ENCODE results near the gene MISP. TPM values are rescaled to one million over a fixed set of nuclear protein-coding genes. Genes with fewer than 3 reads are reported as not detected.
"Not testable (repeated sequence)": the region's sequence is repeated elsewhere in the genome, so short reads cannot be mapped to it uniquely, and the experiment has no call there.

Gene MISP
- total RNA-seq, 1 donor from 2014 or later: not detected

DNA sequence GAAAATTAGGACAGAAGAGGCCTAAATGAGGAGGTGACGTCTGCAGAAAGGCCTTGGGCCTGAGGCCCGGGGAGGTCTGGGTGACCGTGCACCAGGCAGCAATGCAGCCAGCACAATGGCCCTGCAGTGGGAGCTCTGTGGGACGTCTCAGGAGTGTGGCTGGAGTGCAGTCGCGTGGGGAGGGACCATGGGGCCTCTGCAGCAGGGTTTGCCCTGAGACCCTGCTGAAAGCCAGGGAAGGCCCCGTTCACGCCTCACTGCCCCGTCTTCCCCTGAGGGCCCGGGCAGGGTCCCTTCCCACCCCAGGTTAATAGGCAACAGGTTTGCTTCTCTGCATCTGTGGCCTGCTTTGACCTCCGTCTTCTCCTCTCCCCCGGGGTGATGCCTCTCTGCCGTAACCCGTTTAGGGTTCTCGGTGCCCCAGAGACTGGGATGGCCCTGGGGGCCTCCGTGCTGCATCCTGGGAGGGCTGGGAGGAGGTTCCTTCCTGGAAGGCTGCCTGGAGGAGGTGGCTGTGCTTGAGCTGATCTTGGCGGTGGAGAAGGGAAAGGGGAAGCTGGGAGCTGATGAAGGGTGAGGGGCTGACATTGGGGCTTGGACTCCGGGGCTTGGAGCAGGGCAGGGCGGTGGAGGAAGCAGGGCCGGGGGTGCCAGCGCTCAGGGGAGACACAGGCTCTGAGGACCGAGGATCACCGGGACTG is 32.5 kb upstream of the MISP start:
- H3K27me3 Mint-ChIP-seq: peaks cover 11% of the 10 kb centered on the region
- H3K4me1 Mint-ChIP-seq: no peaks in the 10 kb centered on the region
- H3K36me3 Mint-ChIP-seq (ENCODE audit: low read depth): no peaks in the 10 kb centered on the region
- H3K27ac Mint-ChIP-seq: no peak overlapping the region
- intact Hi-C loops (cut with micrococcal nuclease): no loop called here
- peaks cover 5% of the 10 kb centered on the region for H3K9me3 Mint-ChIP-seq
- no peak overlapping the region for H3K4me3 Mint-ChIP-seq
- no peak for DNase-seq

DNA sequence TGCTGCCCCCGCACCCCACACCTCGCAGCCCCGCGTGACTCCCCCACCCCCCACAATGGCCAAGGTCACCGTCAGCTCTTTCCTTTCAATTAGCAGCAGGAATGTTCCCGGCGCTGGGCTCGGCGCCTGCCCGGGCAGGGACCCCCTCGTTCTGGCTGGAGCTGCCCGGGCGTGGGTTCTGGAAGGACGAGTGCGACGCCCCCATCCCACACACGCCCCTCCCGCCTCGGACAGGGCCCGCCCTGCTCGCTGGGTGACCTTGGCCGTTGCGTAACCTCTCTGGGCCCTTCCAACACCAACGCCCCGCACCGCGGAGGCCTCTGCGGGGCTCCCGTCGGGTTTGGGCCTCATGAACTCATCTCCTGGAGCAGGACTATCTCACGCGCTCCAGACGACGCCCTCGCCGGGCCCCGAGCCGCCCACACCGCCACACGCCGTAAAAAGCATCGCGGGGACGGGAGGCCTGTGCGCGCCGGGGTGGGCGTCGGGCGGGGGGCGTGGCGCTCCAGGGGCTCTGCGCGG is 31.9 kb upstream of the MISP start:
- Mint-ChIP-seq H3K27ac (no peak overlapping the region), H3K4me1 (no peaks in the 10 kb centered on the region), H3K9me3 (peaks cover 5% of the 10 kb centered on the region), H3K27me3 (peaks cover 11% of the 10 kb centered on the region), H3K4me3 (no peak overlapping the region), H3K36me3 (ENCODE audit: low read depth) (no peaks in the 10 kb centered on the region)
- no peak for DNase-seq
- intact Hi-C loops (cut with micrococcal nuclease): no loop called here

DNA sequence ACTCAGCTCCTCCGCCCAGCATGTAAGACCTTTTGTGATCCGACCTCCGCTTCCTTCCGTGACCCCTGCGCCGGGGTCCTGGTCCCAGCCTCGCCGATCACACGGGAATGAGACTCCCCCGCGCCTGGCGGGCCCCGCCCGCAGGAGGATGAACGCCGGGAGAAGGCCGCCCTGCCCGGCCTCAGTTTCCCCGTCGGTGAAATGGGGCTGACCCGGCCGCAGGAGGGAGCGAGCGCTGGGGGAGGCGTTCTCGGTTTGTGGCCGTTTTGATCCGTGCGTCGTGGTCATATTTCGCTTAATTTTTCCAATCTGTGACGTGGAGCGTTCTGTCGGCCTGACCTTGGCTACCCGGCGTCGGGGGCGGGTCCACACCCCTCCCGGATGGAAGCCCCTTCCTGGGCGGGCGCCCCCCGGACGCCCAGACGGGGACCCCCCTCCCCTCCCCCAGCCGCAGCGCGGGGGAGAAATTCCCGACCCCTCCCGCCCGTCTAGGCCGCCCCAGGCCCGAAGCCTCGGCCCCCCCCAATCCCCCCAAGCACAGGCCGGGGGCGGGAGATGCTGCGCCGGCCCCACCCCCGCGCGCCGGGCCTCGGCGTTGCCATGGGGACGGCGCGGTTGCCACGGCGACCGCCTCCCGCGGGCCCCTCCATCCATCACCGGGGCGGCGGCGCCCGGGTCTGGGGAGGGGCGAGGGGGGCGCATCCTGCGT is 31.1 kb upstream of the MISP start:
- no peaks in the 10 kb centered on the region for H3K36me3 Mint-ChIP-seq (ENCODE audit: low read depth)
- intact Hi-C loops (cut with micrococcal nuclease): no loop called here
- DNase-seq: no peak
- H3K4me1 Mint-ChIP-seq: no peaks in the 10 kb centered on the region
- H3K27me3 Mint-ChIP-seq: peaks cover 11% of the 10 kb centered on the region
- no peak overlapping the region for H3K27ac Mint-ChIP-seq
- no peak overlapping the region for H3K4me3 Mint-ChIP-seq
- peaks cover 5% of the 10 kb centered on the region for H3K9me3 Mint-ChIP-seq

DNA sequence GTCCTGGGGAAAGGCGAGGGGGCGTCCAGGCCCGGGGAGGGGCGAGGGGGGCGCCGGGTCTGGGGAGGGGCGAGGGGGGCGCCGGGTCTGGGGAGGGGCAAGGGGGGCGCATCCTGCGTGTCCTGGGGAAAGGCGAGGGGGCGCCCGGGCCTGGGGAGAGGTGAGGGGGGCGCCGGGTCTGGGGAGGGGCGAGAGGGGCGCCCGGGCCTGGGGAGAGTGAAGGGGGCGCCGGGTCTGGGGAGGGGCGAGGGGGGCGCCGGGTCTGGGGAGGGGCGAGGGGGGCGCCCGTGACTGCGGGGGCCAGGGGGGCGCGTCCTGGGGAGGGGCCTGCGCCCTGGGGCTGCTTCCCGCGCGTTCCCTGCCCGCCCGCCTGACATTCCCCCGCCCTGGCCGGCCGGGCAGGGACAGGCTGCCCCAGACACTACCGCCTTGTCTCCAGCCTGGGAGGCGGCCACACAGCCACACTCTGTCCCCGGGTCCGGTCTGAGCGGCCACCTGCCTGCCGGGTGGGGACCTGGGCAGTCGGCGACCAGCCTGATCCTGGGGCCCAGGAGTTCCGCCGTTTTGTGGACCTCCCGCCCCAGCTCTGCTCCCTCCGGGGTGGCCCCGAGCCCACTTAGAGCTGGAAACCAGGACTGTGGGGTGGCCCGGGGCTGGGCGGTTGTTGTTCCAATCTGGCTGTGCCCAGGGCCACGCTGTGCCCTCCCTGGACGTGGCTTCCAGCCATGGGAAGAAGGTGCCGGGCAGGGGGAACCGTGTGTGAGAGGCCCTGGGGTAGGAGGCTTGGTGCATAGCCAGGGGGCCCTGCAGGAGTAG is 30.4 kb upstream of the MISP start:
- no peak overlapping the region for H3K27ac Mint-ChIP-seq
- H3K4me1 Mint-ChIP-seq: no peaks in the 10 kb centered on the region
- no peaks in the 10 kb centered on the region for H3K36me3 Mint-ChIP-seq (ENCODE audit: low read depth)
- DNase-seq: no peak
- H3K4me3 Mint-ChIP-seq: no peak overlapping the region
- peaks cover under 1% of the 10 kb centered on the region for H3K9me3 Mint-ChIP-seq
- peaks cover 11% of the 10 kb centered on the region for H3K27me3 Mint-ChIP-seq
- intact Hi-C loops (cut with micrococcal nuclease): no loop called here

DNA sequence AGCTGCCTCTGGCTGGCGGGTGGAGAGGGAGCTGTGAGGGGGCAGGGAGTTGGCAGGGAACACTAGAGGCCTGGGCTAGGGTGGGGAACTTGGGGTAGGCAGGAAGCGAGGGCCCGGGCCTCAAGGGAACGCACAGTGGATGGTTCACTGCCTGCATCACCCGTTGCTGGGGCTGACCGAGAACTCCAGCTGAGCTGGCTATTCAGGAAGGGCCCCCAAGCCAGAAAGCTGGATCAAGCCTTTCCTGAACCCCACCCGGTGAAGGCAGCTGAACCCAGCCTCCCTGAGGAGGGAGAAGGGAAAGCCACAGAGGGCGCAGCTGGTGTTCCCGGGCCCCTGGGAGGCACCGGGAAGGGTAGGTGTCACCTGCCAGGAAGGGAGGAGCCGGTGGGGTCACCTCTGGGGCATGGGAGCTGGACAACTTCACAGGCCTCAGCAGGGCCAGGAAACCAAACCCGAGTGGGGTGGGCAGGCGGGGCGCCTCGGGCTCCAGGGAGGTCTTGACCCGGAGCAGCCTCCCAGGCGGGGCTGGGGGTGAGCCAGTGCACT is 28.3 kb upstream of the MISP start:
- Mint-ChIP-seq H3K4me3 (no peak overlapping the region), H3K9me3 (no peaks in the 10 kb centered on the region), H3K36me3 (ENCODE audit: low read depth) (no peaks in the 10 kb centered on the region), H3K4me1 (no peaks in the 10 kb centered on the region), H3K27ac (no peak overlapping the region), H3K27me3 (peaks cover 11% of the 10 kb centered on the region)
- intact Hi-C loops (cut with micrococcal nuclease): no loop called here
- DNase-seq: no peak

DNA sequence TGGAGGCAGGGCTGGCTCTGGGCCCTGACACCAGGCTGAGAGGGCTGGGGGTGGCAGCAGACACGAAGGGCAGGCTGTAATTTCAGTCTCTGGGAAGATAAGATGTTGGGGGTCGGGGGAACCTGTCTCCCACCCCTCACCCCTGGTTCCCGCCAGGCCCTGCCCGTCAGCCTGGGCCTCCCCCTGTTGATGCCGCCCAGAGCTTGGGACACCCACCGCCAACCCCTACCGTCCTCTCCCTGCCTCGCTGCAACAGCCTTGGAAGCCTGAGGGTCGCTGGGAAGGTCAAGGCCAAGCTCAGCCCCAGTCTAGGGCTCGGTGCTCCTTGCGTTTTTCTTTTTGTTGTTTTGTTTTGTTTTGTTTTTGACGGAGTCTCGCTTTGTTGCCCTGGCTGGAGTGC is 27.7 kb upstream of the MISP start:
- Mint-ChIP-seq H3K36me3 (ENCODE audit: low read depth) (no peaks in the 10 kb centered on the region), H3K9me3 (no peaks in the 10 kb centered on the region), H3K4me3 (no peak overlapping the region), H3K4me1 (no peaks in the 10 kb centered on the region), H3K27me3 (peaks cover 8% of the 10 kb centered on the region), H3K27ac (no peak overlapping the region)
- DNase-seq: no peak
- intact Hi-C loops (cut with micrococcal nuclease): no loop called here

DNA sequence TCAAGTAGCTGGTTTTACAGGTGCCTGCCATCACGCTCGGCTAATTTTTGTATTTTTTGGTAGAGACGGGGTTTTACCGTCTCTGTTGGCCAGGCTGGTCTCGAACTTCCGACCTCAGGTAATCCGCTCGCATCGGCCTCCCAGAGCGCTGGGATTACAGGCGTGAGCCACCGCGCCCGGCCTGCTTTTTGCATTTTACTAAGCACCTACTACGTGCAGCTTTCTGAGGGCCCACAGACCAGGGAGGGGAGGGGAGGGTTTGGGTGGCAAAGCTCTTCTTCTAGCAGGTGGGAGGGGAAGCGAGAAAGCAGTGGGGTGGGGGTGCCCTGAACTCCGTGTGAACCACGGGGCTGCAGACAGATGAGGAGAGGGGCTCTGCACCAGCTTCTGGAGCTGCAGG is 27.2 kb upstream of the MISP start:
- no peak overlapping the region for H3K27ac Mint-ChIP-seq
- no peak overlapping the region for H3K4me3 Mint-ChIP-seq
- intact Hi-C loops (cut with micrococcal nuclease): no loop called here
- no peaks in the 10 kb centered on the region for H3K4me1 Mint-ChIP-seq
- no peaks in the 10 kb centered on the region for H3K36me3 Mint-ChIP-seq (ENCODE audit: low read depth)
- no peak for DNase-seq
- peaks cover 3% of the 10 kb centered on the region for H3K27me3 Mint-ChIP-seq
- H3K9me3 Mint-ChIP-seq: no peaks in the 10 kb centered on the region

DNA sequence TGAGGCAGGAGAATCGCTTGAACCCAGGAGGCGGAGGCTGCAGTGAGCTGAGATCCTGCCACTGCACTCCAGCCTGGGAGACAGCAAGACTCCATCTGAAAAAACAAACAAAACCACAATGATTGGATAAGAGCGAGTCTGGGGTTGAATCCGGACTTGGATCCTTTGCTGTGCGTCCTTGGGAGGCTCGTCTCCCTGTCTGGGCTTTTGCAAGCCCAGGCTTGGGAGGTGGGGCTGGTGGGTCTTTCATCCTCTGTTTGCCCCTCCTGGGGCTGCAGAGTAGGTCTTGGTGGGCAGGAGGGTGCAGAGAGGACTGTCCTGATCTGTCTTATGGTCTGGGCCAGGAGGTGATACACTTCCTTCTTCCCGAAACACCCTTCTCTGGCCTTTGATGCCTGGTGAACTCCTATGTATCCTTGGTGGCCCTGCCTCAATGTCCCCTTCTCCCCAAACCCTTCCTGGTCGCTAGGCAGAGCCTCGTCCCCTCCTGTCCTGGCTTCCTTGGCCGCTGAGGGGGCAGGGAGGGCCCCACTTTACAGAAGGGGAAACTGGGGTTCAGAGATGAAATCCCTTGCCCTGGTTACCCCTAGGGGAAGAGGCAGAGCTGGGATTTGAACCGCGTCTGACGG is 25.3 kb upstream of the MISP start:
- DNase-seq: no peak
- intact Hi-C loops (cut with micrococcal nuclease): no loop called here
- H3K27ac Mint-ChIP-seq: no peak overlapping the region
- H3K36me3 Mint-ChIP-seq (ENCODE audit: low read depth): no peaks in the 10 kb centered on the region
- H3K4me3 Mint-ChIP-seq: no peak overlapping the region
- H3K4me1 Mint-ChIP-seq: no peaks in the 10 kb centered on the region
- peaks cover 3% of the 10 kb centered on the region for H3K27me3 Mint-ChIP-seq
- no peaks in the 10 kb centered on the region for H3K9me3 Mint-ChIP-seq

DNA sequence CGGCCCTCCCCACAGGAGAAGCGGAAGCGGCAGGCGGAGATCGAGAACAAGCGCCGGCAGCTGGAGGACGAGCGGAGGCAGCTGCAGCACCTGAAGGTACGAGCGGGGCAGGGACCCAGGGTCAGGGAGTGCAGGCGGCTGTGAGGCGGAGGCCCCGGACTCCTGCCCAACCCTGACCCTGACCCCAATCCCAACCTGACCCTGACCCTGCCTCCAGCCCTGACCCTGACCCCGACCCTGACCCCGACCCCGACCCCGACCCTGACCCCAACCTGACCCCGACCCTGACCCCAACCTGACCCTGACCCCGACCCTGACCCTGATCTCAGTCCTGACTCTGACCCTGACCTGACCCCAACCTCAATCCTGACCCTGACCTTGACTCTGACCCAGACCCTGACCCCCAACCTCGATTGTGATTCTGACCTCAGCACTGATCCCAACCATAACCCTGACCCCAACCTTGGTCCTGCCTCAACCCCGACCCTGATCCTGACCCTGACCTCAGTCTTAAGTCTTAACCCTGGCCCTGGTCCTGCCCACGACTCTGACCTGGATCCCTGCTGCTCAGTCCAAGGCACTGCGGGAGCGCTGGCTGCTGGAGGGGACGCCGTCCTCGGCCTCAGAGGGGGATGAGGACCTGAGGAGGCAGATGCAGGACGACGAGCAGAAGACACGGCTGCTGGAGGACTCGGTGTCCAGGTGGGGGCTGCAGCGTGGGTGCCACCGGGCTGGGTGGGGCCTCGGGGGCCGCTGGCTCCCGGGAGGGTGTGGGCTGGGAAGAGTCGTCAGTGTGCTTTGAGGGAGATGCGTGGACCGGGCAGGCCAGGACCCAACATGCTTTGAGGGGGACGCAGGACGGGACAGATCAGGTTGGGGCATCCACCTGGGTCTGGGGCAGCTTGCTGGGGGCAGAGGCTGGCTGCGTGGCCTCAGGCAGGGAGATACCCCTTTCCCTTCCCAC is 23.6 kb upstream of the MISP start:
- no peaks in the 10 kb centered on the region for H3K4me1 Mint-ChIP-seq
- no peaks in the 10 kb centered on the region for H3K27me3 Mint-ChIP-seq
- H3K4me3 Mint-ChIP-seq: no peak overlapping the region
- H3K27ac Mint-ChIP-seq: no peak overlapping the region
- no peaks in the 10 kb centered on the region for H3K36me3 Mint-ChIP-seq (ENCODE audit: low read depth)
- intact Hi-C loops (cut with micrococcal nuclease): no loop called here
- DNase-seq: no peak
- no peaks in the 10 kb centered on the region for H3K9me3 Mint-ChIP-seq

DNA sequence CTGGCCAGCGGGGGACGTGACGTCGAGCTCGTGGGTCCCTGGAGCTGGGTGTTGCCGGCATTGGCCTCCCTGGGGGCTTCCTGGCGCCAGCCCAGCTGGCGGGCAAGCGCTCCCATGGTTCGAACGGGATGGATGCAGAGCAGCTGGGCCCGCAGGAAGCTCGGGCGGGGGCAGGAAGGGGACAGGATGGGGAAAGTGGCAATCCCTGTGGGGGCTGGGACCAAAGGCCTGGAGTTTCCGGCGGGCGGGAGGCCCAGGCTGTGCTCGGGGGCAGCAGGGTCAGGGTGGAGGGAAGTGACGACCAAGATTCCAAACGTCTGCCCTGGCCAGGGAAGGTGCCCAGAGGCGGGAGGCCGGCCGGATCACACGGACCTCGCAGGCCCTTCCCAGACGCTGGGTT is 22.9 kb upstream of the MISP start:
- DNase-seq: no peak
- intact Hi-C loops (cut with micrococcal nuclease): no loop called here
- Mint-ChIP-seq H3K4me3 (no peak overlapping the region), H3K9me3 (no peaks in the 10 kb centered on the region), H3K36me3 (ENCODE audit: low read depth) (no peaks in the 10 kb centered on the region), H3K4me1 (peaks cover 3% of the 10 kb centered on the region), H3K27me3 (no peaks in the 10 kb centered on the region), H3K27ac (no peak overlapping the region)

DNA sequence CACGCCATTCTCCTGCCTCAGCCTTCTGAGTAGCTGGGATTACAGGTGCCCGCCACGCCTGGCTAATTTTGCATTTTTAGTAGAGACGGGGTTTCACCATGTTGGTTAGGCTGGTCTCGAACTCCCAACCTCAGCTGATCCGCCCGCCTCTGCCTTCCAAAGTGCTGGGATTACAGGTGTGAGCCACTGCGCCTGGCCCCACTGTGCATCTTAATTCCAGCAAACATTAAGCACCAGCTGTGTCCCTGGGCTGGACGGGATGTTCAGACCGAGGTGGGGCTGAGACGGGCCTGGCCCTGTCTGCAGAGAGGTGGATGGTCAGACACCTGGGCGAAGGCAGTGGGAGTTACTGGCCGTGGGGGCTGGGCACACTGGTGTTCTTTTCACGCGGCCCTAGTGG is 21.3 kb upstream of the MISP start:
- intact Hi-C loops (cut with micrococcal nuclease); H3K9me3 Mint-ChIP-seq; H3K27ac Mint-ChIP-seq; H3K4me3 Mint-ChIP-seq; DNase-seq; H3K27me3 Mint-ChIP-seq; H3K36me3 Mint-ChIP-seq (ENCODE audit: low read depth): not testable (repeated sequence)
- H3K4me1 Mint-ChIP-seq: peaks cover 11% of the 10 kb centered on the region

DNA sequence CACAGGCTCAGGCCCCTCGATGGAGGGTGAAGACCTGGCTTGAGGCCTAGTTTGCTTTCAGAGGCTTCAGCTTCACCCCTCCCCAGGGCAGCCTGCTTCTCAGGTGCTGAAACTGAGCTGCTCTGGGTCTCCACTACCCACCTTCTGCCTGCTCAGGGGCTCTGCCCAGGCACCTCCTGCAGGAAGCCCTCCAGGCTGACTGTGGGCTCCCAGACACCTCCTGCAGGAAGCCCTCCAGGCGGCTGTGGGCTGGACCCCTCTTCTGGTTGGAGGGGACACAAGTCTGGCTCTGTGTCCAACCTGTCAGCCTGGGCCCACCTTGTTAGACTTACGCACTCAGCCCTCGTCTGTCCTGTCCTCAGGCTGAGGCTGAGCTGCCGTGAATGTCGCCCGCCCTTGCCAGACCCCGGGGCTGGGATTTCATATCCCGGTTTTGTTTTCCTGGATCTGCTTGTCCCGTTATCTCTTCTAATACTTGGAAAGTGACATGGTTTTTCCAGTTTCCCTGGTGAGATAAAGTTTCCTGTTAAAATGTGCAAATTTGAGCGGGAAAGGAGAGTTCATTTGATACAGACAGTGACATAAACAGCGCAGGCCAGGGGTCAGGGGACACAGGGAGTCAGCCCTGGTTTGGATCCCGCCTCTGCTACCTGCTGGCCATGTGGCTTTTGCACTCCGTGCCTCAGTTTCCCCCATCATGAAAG is 20.8 kb upstream of the MISP start:
- H3K9me3 Mint-ChIP-seq: no peaks in the 10 kb centered on the region
- H3K4me1 Mint-ChIP-seq: peaks cover 11% of the 10 kb centered on the region
- DNase-seq: no peak
- no peak overlapping the region for H3K27ac Mint-ChIP-seq
- intact Hi-C loops (cut with micrococcal nuclease): loop anchor here (5.0 kb wide), 1 partner anchor 143 kb away; the partner anchor contains the start of gene HCN2
- H3K27me3 Mint-ChIP-seq: no peaks in the 10 kb centered on the region
- H3K4me3 Mint-ChIP-seq: no peak overlapping the region
- no peaks in the 10 kb centered on the region for H3K36me3 Mint-ChIP-seq (ENCODE audit: low read depth)
